NCI-H2029 (cell line): Measurements from ENCODE around the gene MACROH2A1.
A peak's percentile ranks its signal among the peaks of the same experiment; 100 is the strongest.
"Not testable (repeated sequence)": the region's sequence is repeated elsewhere in the genome, so short reads cannot be mapped to it uniquely, and the experiment has no call there.

Source experiments
- DNase-seq: peaks from one replicate; lab custom pipeline; 2025; lab: John Stamatoyannopoulos, UW

The MACROH2A1 gene

DNA sequence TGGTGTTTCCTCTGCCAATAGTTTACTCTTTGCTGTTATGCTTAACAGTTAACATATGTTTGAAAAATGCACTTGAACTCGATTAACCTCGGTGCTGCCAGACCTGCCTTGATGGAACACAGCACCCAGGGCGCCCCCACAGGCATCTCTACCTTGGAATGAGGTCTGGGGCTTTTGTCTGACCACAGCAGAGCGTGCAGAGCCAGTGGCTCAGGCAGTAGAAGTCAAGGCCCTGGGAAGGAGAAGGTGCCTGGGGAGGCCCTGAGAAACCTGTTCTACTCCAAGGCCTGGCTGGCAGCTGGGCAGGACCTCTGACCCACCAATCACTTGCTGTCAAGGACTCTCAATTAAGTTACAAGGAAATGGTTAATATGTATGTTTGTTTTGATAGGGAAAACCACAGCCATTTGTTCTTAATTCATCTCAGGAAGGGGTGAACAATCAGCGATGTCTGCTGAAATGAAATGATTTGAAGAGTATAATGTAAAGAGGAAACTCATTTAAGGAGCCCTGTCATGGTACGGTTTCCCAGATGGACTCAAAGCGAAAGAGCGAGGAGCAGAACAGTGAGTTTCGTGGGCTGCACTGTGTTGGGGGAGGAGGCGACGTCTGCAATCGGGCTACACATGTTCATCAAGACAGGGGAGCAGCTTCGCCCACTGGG lies 21.9 kb downstream of the MACROH2A1 start:
- DNase-seq, result no peak

DNA sequence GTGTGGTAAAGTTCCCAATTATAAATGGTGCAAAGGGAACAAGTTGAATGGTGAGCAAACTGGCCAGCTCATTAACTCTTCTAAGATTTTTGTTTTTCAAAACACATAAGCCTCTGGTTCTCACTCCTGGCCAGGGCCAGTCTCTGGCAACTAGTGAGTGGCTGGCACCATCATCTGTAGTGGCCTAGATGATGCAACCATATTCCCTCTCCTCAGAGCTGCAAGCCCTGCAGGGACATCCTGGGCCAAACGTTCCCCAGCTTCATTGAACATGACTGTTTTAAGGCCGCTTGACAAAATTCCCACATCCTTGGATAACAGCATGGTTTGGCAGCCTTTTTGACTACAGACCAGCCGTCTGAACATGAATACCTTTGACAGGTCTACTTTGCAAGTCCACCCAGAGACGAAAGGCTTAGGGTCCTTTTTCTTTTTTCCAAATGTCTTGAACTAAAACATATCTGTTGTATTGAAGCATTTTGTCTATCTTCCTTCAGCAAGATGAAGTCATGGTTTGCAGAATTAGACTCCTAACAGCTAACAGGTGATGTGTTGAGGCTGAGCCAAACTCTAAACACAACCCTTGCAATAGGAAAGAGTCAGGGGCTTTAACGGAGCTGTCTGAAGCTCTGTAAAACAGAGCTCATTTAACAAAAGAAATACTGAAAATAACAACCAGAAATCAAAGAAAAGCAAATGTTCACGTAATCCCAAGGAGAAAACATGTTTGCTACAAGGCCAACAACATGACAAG lies 23.8 kb downstream of the MACROH2A1 start:
- DNase-seq, result no peak

DNA sequence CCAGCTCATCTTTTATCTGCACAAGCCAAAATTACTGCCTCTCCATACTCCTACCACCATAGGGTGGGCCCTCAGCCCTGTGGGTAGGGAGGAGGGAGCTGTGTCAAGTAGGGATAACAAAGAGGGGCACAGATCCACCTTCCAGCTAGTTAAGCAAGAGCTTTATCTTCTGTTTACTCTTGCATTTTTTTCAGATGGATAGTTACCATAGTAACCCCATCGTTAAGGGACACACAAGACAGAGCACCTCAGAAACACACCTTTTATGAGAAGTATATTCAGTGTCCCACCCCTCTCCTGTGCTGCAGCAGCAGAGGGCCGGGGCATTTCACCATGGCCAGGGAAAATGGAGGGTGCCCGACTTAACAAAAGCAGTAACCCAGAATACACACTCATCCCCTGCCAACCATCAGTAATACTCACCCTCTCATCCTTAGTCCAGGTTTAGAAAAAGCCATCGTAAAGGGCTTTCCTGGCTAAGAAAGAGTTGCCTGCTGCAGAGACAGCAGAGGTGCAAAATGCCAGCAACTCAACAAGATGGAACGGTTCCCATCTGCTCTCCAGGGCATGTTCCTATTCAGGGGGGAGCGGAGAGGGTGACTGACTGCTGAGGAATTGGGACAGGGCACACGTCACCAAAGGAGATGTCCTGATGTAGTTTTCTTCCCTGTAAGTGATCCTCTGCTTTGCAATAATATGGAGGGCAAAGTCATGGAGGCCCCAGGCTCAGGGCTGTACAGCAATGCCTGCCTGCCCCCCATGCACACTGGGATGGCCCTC lies 25.1 kb downstream of the MACROH2A1 start:
- no peak for DNase-seq

DNA sequence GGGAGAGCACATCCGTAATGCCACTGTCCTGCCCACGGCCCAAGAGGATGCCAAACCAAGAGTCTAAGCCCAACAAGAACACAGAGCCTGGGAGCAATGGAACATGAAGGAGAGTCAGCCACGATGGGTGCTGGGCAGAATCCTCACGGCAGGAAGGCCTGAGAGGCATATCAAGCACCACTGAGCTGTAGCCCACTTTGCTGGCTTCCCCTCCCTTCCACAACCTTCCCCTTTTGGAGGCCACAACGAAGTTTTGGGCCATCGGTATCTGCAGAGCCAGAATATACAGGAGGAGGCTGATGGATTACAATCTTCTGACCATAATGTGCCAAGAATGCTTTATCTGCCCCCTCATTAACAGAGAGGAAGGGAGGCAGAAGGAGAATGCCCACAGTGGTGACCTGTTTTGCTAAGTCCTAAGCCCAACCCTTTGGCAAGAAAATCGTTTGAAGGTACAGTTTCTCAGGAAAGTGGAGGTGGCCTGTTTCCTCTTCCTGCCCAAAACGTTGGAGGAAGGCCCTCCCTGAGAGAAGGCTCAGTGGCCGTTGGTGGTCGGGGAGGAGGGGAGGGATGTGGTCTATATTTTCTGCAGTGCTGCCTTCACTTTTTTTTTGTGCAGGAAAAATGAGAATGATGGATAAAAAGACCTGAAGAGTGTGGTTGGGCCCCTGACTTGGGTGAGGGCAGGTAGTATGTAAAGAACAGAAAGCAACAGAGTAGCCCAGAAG lies 26.2 kb downstream of the MACROH2A1 start:
- no peak for DNase-seq

DNA sequence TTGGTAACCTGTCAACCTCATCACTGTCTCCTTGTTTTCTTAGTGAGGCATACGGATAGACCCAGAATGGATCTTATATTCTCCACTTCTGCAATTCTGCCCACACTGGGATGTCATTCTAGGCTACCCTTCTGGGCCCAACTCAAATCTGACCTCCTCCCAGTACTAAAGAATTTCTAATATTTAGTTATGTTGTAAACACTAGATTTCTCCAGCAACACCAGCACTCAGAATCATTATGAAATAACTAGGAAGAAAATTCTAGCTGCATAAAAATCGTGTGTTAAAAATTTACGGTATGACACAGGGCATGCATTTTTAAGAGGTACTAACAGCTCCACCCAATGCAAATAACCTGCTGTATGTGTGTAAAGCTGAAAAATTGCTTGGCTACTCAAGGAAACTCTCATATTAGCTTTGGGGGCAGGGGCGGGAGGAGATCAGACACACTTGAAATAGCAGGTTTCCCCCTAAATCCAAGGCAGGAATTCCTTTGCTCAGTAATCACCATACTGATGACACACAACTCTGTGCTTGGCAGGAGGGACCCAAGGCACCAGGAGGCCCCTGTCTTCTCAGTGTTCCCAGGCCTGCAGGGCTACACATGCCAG lies 27.3 kb downstream of the MACROH2A1 start:
- no peak for DNase-seq

DNA sequence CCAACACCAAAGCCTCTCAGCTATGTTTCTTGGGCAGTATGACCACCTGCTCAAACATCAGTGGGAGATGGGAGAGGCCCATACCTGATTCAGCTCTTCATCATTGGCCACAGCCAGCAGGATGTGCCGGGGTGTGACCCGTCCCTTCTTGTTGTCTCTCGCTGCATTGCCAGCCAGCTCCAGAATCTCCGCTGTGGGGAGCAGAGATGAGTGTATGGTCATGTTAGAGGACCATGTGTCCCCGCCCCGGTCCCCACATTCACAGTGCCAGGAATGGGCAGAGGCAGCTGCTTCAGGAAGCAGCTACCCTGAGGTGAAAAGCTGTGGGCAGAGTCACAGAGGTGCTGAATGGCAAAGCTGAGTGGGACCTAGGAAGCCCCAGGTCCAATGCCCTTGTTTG lies 29.1 kb downstream of the MACROH2A1 start:
- DNase-seq, result no peak

DNA sequence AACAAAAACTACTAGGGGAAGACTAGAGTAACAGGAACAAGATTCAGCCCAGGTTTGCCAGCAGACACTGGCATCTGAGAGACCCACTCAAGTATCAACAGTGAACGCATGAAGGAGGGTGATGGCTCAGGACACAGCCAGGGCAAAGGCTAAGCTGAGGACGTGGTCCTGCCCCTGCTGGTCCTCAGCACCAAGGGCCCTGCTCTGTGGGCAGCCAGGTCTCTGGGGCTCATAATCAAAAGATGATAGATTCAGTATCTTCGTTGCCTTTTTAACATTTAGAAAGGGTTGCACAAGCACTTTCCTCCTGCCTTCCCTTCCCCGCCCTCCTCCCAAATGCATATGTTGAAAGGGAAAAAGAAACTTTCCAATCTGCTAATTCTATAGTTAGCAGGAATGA lies 31.5 kb downstream of the MACROH2A1 start:
- no peak for DNase-seq

DNA sequence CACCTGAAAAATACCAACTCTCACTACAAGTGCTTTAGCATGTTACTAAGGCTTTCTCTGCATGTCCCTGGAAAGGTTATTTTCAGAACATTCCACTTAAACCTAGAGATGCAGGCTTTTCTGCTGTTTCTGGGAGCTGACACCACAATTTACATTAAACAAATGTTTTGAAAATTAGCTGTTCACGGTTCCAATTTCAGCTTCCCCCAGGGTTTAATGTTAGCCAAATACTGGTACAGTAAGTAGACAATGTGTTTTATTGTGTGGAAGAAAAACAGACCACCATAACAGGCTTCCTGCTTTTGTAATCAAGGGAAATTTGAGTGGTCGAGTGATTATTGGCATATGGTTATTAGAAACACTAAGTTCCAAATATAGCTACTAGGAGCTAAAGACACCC lies 32.0 kb downstream of the MACROH2A1 start:
- DNase-seq, result no peak

DNA sequence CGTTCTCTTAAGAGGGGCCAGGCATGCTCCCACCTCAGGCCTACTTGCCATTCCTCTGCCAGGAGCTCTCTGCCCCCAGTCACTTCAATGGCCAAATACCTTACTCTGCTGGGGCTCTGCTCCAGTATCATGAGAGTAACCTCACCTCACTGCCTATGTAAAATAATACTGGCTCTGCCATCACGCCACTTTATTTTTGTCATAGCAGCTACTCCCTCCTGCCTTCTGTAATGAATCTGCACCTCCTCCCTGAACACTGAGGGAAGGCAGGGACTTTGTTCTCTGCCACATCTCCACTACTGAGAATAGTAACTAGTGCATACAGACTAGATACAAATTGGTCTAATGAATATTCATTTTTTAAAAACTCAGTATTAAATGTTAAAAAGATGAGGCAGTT lies 33.8 kb downstream of the MACROH2A1 start:
- DNase-seq, result no peak

DNA sequence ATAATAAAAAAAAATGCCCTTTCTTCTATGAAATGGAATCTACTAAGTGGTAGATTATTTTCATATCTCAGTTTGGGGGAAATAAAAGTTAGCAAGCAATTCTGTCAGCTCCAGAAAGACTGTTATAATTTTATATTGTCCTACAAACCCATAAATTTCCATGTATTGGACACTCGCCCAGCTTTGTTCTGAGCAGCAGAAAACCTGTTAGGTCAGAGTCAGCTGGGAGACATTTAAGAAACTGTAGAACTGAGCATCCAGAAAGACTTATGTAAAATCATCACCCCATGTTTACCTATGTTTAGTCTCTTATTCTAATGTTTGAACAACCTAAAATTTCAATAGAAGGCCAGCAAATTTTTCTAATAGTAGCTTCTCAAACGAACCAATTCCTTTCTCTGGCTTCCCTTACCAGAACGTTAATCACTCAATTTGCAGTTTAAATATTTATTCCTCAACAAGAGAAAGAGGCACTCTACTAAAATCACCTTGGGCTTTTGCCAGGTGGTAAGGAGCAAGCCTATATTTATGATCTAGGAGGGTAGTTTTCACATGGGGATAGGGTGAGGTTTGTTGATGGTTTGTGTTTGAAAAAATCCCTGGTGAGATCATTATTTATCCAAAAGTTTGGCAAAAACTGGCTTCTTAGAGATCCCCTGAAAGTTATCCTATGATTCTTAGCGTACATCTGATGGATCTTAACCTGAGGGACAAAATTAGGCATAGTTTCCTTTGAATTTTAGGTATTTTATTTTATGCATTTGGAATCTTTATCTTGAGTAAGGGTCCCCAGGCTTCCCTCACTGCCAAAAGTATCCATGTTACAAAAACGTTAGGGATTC lies 34.4 kb downstream of the MACROH2A1 start:
- DNase-seq, result peak; percentile 62

DNA sequence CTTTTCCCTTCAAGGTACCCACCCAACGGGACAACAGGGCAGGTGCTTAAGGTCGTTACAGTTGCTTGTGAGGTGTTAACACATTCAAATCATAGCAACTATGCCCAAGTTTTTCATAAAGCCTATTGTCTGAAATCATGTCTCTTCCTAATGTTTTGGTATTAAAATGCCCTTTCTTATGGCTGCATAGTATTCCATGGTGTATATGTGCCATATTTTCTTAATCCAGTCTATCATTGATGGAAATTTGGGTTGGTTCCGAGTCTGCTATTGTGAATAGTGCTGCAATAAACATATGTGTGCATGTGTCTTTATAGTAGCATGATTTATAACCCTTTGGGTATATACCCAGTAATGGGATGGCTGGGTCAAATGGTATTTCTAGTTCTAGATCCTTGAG lies 35.7 kb downstream of the MACROH2A1 start:
- DNase-seq, result not testable (repeated sequence)

DNA sequence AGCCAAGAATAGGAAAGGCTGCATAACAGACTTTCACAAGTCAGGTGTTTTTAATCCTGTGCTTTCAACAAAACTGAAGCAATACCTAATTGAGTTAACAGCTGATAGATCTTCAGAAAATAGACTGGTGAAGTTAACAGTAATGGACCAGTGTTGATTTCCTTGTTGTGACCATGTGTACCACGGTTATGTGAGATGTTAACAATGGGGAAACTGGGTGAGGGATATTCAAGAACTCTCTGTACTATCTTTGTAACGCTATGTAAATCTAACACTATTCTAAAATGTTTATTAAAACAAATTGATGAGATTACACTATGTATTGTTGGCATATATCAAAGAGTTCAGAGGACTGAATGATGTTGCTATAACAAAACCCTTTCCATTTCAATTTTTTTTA lies 36.9 kb downstream of the MACROH2A1 start:
- no peak for DNase-seq

DNA sequence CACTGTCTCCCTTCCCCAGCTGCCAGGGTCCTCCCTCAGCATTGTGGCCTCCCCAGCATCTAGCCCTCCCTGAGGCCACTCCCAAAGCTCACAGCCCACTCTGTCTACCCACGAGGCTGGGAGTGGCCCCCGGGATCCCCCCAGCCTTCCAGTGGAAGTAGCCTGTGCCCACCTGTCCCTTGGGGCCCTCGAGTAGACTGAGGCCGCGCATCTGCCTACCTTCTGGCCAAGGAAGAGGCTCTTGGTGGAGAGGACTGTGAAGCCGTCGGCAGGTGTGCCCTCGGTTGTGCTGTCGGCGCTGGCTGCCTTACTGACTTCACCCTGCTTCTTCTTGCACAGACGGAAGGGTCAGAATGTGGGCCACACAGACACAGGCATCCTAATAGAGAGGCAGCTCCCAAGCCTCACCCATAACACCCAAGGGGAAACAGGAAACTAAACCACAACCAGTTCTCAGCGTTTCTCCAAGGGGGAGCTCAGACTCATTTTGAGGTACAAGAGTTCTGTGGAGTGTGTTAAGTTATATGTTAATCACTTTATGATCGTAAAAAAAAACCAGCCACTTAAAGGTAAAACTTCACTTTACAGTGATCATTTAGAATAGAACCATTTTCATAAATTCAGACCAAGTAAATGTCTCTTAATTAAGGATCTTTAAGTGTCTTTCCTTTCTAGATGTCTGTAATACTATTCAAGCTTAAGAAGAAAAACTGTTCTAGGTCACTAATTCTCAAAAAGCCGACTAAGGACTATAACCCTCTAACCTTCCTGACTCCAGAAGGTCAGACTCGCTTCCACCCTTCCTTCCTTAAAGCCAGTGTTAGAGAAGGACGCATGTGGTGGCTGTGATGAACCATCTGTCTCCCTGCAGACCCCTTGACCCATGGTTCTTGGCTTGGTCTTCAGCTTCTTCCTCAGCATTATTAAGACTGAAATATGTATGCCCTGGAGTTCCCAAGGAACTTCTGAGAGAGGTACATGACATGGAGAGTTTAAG lies 38.5 kb downstream of the MACROH2A1 start:
- no peak for DNase-seq

DNA sequence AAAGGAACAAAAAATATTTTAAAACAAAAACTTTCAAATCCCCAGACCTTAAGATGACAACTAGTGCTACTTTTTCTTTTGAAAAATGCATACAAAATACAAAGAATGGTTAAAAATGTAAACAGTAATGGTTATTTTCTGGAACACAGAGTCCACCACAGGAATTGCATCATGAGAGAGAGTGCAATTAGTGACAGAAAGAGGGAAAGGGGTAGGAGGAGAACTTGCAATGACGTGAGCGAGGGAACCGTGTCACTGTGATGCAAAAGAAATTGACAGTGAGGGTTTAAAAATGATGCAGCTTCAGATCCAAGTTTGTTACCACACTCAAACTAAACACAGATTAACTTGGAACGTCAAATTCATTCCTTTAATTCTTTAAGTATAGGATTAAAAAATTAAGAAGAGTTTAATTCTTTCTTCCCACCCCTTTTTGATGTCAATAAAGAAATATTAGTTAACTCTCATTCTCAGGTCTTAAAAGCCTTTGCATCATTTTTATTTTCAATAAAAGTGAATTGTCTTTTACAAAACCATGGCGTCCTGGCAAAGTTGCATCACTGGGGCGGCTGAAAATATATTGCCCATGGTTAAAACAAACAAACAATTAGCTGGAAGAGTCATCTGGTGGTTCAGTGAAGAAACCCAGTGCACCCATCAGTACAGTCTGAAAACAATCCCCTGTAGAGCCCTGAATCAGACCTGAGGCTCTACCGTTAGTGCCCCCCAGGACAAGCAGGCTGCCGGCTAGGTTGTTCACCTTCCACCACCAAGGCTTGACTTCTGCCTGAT lies 39.5 kb downstream of the MACROH2A1 start:
- no peak for DNase-seq

DNA sequence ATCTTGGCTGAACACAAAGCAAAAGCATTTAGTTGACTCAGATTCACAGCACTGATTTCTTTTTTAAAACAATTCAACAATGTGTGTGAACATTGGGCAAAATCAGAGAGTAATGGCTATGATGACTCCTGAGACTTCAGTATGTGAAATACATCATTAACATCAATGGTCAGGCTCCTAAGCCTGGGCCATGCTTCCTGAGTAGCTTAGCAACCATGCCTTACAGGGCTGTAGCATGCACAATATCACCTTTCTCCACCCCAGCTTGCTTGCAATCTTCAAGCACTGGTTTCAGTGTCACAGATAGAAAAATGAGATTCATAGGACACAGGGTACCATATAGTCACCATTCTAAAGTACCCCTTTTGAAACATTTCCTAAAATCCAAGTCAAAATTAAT lies 41.3 kb downstream of the MACROH2A1 start:
- no peak for DNase-seq

DNA sequence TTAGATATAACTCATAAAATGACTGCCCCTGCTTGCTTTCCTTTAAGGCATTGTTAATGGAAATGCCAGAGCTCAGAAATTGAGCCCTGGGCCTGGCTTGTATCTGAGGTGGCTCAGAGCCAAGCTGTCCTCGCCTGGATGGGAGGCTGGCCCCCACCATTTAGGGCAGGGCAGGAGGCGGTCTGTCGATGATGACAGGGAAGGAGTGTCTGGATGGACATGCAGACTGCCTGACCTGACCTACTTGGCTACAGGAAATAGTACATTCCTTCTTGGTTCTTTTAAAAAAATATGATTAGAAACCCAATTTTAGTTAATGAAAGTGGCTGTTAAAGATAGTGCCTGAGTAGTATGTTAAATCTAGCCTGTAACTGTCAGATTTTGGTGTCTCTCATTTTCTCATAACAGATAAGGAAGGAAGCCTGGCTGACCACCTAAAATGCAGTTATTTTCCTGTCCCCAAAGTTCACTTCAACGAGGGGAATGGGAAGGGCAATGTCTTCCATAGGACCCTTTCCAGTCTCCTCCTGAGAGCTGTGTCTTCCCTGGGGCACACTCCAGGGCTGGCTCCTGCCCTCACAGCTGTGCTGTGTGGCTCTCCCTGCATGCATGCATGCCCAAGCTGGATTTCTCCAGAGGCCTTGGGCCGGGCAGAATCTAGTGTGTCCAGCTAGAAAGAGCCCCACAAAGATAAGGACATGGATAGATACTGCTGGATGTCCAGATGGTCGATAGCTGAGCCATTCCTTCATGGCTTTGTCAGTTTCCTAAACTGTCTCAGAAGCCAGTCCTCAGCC lies 42.3 kb downstream of the MACROH2A1 start:
- DNase-seq, result no peak

DNA sequence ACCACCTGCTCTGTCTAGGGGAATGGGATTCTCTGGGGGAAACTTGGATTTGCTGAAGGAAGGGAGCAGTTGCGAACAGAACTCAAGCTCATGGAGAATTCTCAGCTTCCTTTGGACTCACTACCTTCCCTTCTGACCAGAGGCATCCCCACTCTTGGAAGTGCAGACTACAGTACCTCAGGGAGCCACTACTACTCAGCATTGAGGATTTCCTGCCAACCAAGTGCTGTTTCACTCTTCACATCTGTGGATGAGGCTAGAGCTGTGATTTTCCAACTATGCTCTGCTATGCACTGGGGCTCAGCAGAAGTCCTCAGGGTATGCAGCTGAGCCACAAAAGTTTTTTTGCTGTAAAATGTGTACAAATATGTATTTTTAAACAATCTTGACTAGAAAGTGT lies 43.9 kb downstream of the MACROH2A1 start:
- DNase-seq, result no peak
